ENCODE results near the gene TBKBP1. TPM values are rescaled to one million over a fixed set of nuclear protein-coding genes. Genes with fewer than 3 reads are reported as not detected.

The TBKBP1 gene
- total RNA-seq, 4 donors from 2014 or later, result 8.2 to 11.0 (median 10.0) TPM

DNA sequence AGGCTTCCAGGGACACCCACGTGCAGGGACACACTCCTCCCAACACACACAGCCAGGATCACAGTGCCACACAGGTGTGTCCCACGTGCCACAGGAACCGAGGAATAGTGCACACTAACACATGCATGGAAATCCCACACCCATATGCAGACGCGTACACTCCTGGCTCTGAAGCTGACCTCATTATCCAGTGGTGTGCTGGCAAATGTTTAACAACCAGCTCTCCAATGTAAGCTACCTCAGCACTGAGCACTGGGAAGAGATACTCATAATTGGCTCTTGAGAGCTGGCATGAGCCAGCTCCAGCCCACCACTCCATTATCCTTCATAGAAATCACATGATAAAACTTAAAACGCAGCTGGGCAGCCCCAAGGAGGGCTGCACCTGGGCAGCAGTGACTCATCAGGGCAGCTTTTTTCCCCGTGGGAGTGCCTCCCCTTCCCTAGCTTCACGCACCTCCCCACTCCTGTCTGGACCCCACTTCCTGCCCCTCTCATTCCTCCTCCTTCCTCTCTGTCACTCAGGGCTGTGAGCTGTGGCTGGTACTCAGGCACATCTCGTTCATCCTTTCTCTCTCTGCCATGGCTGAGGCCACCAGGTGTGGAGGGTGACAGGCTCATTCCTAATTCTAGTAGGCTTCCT lies 24.1 kb downstream of the TBKBP1 start:
- DNase-seq, result no peak
- no peaks in the 10 kb centered on the region for H3K9me3 ChIP-seq
- no peaks in the 10 kb centered on the region for H3K36me3 ChIP-seq
- H3K4me1 ChIP-seq, result peaks cover 4 to 5% of the 10 kb centered on the region in 2 donors
- peaks cover 12% of the 10 kb centered on the region for H3K27me3 ChIP-seq
- no peak overlapping the region for H3K27ac ChIP-seq
- TF ChIP-seq, protein P1, sequence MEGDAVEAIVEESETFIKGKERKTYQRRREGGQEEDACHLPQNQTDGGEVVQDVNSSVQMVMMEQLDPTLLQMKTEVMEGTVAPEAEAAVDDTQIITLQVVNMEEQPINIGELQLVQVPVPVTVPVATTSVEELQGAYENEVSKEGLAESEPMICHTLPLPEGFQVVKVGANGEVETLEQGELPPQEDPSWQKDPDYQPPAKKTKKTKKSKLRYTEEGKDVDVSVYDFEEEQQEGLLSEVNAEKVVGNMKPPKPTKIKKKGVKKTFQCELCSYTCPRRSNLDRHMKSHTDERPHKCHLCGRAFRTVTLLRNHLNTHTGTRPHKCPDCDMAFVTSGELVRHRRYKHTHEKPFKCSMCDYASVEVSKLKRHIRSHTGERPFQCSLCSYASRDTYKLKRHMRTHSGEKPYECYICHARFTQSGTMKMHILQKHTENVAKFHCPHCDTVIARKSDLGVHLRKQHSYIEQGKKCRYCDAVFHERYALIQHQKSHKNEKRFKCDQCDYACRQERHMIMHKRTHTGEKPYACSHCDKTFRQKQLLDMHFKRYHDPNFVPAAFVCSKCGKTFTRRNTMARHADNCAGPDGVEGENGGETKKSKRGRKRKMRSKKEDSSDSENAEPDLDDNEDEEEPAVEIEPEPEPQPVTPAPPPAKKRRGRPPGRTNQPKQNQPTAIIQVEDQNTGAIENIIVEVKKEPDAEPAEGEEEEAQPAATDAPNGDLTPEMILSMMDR (IDR thresholded peaks at IDR 0.05), result no peak
- TF ChIP-seq POLR2A (IDR thresholded peaks at IDR 0.05), result no peak
- WGBS, 2 donors, result 14 to 23% methylated on average over 5 to 9 of the region's 9 CpGs
- intact Hi-C loops (cut with DNase I), result no loop called here
- H3K4me3 ChIP-seq (replicated peaks in 1 of 3), result no peak overlapping the region

DNA sequence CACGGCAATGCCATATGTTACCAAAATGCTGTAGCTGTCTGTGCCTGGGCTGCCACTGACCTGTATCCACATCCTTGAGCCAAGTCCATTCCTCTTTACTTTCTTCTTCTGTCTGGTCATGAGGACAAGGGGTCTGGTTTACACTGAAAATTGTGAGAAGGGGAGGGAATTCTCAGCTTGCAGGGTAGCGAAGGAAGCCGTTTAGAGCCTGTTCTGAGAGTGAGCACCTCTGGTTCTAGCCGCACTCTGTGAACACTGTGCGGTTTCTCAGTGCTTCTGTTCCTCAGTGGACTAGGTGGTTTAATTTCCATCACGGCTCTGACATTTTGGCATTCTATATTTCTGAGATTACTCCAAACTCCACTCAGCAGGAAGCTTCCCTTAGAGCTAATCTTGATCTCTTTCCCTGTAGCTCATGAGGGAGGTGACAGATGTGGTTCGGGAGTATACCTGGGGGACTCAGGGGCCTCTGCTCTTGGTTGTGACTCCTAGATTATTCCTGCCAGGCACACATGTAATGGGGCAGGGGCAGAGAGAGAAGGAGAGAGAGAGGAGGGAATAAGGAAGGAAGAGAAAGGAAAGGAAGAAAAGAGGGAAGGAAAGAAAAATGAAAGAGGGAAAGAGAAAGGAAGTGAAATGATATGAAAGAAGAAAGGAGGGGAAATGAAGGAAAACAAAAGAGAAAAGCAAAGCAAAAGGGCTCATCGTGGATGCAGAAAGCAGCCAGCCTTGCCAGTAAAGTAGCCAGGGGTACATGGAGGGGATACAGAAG lies 24.9 kb downstream of the TBKBP1 start:
- H3K9me3 ChIP-seq, result no peaks in the 10 kb centered on the region
- 50 to 59% methylated on average over 8 of the region's 8 CpGs for WGBS, 2 donors
- peaks cover 12% of the 10 kb centered on the region for H3K27me3 ChIP-seq
- TF ChIP-seq, protein P1 (IDR thresholded peaks at IDR 0.05), result no peak
- no peak for TF ChIP-seq POLR2A (IDR thresholded peaks at IDR 0.05)
- no peak overlapping the region for H3K27ac ChIP-seq
- peaks cover 4 to 5% of the 10 kb centered on the region in 2 donors for H3K4me1 ChIP-seq
- intact Hi-C loops (cut with DNase I), result no loop called here
- no peak for DNase-seq
- no peak overlapping the region for H3K4me3 ChIP-seq (replicated peaks in 1 of 3)
- no peaks in the 10 kb centered on the region for H3K36me3 ChIP-seq

DNA sequence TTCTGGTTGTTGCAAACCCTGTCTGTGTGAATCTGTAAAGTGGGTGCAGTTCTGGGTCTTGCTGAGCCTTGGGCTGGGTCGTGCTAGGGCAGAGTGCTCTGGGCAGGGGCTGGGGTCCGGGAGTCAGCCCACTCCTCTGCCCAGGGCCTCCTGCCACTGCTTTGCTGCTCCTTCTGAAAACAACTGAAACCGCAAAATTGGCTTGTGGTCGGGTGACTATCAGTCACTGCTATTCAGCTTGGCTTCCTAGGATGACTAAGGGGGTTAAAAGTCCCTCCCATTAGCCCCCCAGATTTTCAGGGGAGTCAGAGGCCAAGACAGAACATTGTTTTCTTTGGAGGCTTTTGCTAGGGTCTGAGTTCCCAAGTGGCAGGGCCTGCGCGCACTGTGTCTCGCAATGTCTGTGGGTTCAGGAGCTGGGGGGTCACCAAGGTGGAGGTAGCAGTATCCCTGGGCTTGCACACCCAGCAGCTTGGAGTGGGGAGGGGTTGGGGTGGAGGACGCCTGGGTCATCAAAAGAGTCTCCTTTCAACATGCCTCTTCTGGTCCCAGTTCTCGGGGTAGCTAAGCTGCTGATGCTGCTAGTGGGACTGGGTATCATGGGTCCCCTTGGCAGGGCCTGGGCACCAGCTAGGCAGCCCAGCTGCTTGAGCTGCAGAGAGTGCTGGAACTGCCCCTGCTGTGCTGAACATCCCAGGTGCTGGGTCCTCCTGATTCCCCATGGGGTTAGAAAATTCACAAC lies 25.6 kb downstream of the TBKBP1 start:
- H3K27ac ChIP-seq, result no peak overlapping the region
- H3K4me1 ChIP-seq, result peaks cover 4 to 5% of the 10 kb centered on the region in 2 donors
- peaks cover 12% of the 10 kb centered on the region for H3K27me3 ChIP-seq
- 62 to 67% methylated on average over 9 of the region's 9 CpGs for WGBS, 2 donors
- no peak overlapping the region for H3K4me3 ChIP-seq (replicated peaks in 1 of 3)
- H3K9me3 ChIP-seq, result no peaks in the 10 kb centered on the region
- intact Hi-C loops (cut with DNase I), result no loop called here
- TF ChIP-seq POLR2A (IDR thresholded peaks at IDR 0.05), result no peak
- TF ChIP-seq, protein P1 (IDR thresholded peaks at IDR 0.05), result no peak
- H3K36me3 ChIP-seq, result no peaks in the 10 kb centered on the region
- no peak for DNase-seq

DNA sequence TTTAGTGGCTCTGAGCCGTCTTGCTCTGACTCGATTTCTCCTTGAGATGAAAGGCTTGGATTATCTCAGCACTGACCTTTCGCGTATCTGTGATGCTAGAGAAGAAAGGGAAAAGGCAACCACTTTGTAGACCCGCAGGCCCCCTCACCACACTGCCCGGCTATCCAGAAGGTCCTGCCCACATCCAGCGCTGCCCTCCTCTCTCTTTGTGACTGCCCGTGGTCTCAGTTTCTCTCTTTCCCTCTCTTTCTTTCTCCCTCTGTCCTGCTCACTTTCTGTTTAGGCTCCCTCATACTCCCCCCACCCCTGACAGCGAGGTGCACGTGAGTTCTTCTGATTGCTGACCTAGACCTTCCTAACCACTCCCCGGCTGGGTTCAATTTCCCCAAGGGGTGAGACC lies 26.2 kb downstream of the TBKBP1 start:
- WGBS, 2 donors, result 51 to 52% methylated on average over 11 of the region's 11 CpGs
- intact Hi-C loops (cut with DNase I), result no loop called here
- Histone ChIP-seq H3K36me3 (no peaks in the 10 kb centered on the region), H3K4me1 (peaks cover 4 to 5% of the 10 kb centered on the region in 2 donors), H3K4me3 (replicated peaks in 1 of 3) (no peak overlapping the region), H3K9me3 (no peaks in the 10 kb centered on the region), H3K27ac (no peak overlapping the region), H3K27me3 (peaks cover 12% of the 10 kb centered on the region)
- DNase-seq, result no peak
- TF ChIP-seq POLR2A (IDR thresholded peaks at IDR 0.05), result no peak

DNA sequence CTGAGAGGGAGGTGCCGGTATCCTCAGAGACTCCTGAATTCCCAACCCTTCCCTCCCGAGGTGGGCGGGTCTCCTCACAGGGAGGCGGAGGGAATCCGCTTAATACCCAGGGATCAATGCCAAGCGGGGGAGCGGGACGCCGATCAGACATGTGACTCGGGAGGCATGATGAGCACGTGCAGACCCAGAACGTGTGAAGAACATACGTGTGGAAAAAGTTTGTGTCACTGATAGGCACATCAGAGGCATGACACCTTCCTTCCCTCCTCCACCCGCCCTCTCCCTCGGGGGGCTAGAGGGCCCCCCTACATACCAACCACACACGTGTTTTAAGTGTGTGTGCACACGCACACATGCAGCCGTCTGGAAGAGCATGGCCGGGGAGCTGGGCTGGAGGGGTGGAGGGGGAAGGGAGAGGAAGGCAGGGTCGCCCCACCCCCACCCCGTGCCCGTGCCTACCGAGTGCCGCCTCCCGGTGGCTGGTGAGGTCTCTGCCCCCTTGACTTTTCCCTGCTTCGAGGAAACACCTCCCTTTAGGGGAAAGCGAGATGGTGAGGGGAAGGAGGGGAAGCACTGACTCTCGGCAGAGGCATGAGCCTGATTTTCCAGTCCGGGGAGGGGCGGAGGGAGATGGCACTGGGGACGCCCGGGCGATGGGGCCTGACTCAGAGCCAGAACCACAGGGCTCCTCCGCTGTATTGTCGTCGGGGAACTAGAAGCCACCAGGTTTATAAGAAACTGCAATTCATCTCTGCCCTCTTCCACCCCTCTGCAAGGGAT lies 27.0 kb downstream of the TBKBP1 start:
- H3K4me3 ChIP-seq (replicated peaks in 1 of 3), result no peak overlapping the region
- no peak for DNase-seq
- WGBS, 2 donors, result 5 to 6% methylated on average over 20 to 36 of the region's 36 CpGs
- no peaks in the 10 kb centered on the region for H3K9me3 ChIP-seq
- TF ChIP-seq POLR2A (IDR thresholded peaks at IDR 0.05), result no peak
- TF ChIP-seq, protein P1 (IDR thresholded peaks at IDR 0.05), result no peak
- no peak overlapping the region for H3K27ac ChIP-seq
- H3K4me1 ChIP-seq, result peaks cover 4 to 5% of the 10 kb centered on the region in 2 donors
- H3K27me3 ChIP-seq, result peaks cover 12% of the 10 kb centered on the region
- no peaks in the 10 kb centered on the region for H3K36me3 ChIP-seq
- intact Hi-C loops (cut with DNase I), result no loop called here

All from thyroid gland (tissue), 4 donors.